ENCODE measurements around the gene PLSCR4.

DNA sequence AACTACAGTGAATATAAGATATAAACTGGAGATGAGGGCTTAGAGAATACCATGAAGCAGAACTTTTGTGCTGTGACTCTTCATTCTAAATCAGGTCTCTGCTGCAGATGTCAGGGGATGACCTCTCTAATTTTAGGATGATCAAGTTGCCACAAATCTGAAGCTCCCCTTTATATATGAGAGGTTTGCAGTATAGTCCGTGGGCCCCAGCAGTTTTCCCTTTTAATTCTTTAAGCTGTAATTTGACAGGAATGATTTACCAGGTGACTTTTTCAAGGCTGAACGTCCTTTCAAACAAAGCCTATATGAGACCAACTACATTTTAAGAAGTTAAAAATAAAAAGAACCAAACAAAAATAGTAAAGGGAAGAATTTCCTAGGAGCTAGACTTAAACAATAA lies 85.0 kb downstream of the PLSCR4 start:
- TF ChIP-seq, protein P1, sequence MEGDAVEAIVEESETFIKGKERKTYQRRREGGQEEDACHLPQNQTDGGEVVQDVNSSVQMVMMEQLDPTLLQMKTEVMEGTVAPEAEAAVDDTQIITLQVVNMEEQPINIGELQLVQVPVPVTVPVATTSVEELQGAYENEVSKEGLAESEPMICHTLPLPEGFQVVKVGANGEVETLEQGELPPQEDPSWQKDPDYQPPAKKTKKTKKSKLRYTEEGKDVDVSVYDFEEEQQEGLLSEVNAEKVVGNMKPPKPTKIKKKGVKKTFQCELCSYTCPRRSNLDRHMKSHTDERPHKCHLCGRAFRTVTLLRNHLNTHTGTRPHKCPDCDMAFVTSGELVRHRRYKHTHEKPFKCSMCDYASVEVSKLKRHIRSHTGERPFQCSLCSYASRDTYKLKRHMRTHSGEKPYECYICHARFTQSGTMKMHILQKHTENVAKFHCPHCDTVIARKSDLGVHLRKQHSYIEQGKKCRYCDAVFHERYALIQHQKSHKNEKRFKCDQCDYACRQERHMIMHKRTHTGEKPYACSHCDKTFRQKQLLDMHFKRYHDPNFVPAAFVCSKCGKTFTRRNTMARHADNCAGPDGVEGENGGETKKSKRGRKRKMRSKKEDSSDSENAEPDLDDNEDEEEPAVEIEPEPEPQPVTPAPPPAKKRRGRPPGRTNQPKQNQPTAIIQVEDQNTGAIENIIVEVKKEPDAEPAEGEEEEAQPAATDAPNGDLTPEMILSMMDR (IDR thresholded peaks at IDR 0.05), result no peak
- TF ChIP-seq, protein P2, sequence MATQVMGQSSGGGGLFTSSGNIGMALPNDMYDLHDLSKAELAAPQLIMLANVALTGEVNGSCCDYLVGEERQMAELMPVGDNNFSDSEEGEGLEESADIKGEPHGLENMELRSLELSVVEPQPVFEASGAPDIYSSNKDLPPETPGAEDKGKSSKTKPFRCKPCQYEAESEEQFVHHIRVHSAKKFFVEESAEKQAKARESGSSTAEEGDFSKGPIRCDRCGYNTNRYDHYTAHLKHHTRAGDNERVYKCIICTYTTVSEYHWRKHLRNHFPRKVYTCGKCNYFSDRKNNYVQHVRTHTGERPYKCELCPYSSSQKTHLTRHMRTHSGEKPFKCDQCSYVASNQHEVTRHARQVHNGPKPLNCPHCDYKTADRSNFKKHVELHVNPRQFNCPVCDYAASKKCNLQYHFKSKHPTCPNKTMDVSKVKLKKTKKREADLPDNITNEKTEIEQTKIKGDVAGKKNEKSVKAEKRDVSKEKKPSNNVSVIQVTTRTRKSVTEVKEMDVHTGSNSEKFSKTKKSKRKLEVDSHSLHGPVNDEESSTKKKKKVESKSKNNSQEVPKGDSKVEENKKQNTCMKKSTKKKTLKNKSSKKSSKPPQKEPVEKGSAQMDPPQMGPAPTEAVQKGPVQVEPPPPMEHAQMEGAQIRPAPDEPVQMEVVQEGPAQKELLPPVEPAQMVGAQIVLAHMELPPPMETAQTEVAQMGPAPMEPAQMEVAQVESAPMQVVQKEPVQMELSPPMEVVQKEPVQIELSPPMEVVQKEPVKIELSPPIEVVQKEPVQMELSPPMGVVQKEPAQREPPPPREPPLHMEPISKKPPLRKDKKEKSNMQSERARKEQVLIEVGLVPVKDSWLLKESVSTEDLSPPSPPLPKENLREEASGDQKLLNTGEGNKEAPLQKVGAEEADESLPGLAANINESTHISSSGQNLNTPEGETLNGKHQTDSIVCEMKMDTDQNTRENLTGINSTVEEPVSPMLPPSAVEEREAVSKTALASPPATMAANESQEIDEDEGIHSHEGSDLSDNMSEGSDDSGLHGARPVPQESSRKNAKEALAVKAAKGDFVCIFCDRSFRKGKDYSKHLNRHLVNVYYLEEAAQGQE (IDR thresholded peaks at IDR 0.05; ENCODE audit: insufficient read depth in 1 of 2, low read depth in 2 of 2, low read length in 1 of 2), result no peak
- TF ChIP-seq POLR2AphosphoS5 (IDR thresholded peaks at IDR 0.05; ENCODE audit: low read depth, low read length), result no peak
- no peak for TF ChIP-seq SIN3A (IDR thresholded peaks at IDR 0.05; ENCODE audit: borderline replicate concordance, insufficient read depth, low read depth, low read length)
- TF ChIP-seq TCF7L2 (IDR thresholded peaks at IDR 0.05; ENCODE audit: low read depth, low read length), result no peak
